ENCODE measurements around the gene ENTPD5.

- no peak for TF ChIP-seq CTCF (IDR thresholded peaks at IDR 0.05; ENCODE audit: poor library complexity)
- no peak for TF ChIP-seq EZH2phosphoT487 (IDR thresholded peaks at IDR 0.05; ENCODE audit: low read depth, severe bottlenecking, unreplicated experiment)
Observed at GRCh38 chr14:73913256-73913655, 105.8 kb downstream of the ENTPD5 start.
